GM21390 (cell line): ENCODE measurements around the gene GOLIM4.
"Not testable (repeated sequence)": the region's sequence is repeated elsewhere in the genome, so short reads cannot be mapped to it uniquely, and the experiment has no call there.

ENCODE experiments used
- ATAC-seq: cut with Tn5 transposase; IDR thresholded peaks from one replicate; pipeline ENCODE4 v1.9.1; 2021; ENCODE audit not compliant: unreplicated experiment

Gene GOLIM4

GRCh38 chr3:168077091-168077490 lies 18.6 kb downstream of the GOLIM4 start:
- no peak for ATAC-seq

GRCh38 chr3:168073842-168074605 lies 21.7 kb downstream of the GOLIM4 start:
- ATAC-seq = no peak

- no peak for ATAC-seq
Observed at GRCh38 chr3:168072323-168072650, 23.4 kb downstream of the GOLIM4 start.

- no peak for ATAC-seq
Observed at GRCh38 chr3:168071591-168072322, 24.0 kb downstream of the GOLIM4 start.

- no peak for ATAC-seq
Observed at GRCh38 chr3:168070919-168071318, 24.8 kb downstream of the GOLIM4 start.

- no peak for ATAC-seq
Observed at GRCh38 chr3:168068346-168068745, 27.4 kb downstream of the GOLIM4 start.

- ATAC-seq = no peak
Observed at GRCh38 chr3:168066882-168067281, 28.8 kb downstream of the GOLIM4 start.

- no peak for ATAC-seq
Observed at GRCh38 chr3:168065569-168065968, 30.2 kb downstream of the GOLIM4 start.

- ATAC-seq = no peak
Observed at GRCh38 chr3:168063122-168063521, 32.6 kb downstream of the GOLIM4 start.

GRCh38 chr3:168062679-168063078 lies 33.0 kb downstream of the GOLIM4 start:
- no peak for ATAC-seq

- peak; percentile 93 for ATAC-seq
Observed at GRCh38 chr3:168061332-168061996, 34.3 kb downstream of the GOLIM4 start.

GRCh38 chr3:168060317-168060716 lies 35.4 kb downstream of the GOLIM4 start:
- no peak for ATAC-seq

GRCh38 chr3:168058481-168058880 lies 37.2 kb downstream of the GOLIM4 start:
- no peak for ATAC-seq

- ATAC-seq = not testable (repeated sequence)
Observed at GRCh38 chr3:168056398-168057230, 39.1 kb downstream of the GOLIM4 start.

GRCh38 chr3:168054447-168054846 lies 41.3 kb downstream of the GOLIM4 start:
- no peak for ATAC-seq

- ATAC-seq = no peak
Observed at GRCh38 chr3:168053115-168053514, 42.6 kb downstream of the GOLIM4 start.

GRCh38 chr3:168052515-168052914 lies 43.2 kb downstream of the GOLIM4 start:
- no peak for ATAC-seq

GRCh38 chr3:168051531-168052471 lies 43.9 kb downstream of the GOLIM4 start:
- peak; percentile 61 for ATAC-seq

- ATAC-seq = no peak
Observed at GRCh38 chr3:168051070-168051469, 44.7 kb downstream of the GOLIM4 start.

GRCh38 chr3:168049367-168049974 lies 46.3 kb downstream of the GOLIM4 start:
- ATAC-seq = no peak
